HepG2 (cell line): Measurements from ENCODE around the gene GFAP. TPM values are rescaled to one million over a fixed set of nuclear protein-coding genes. Genes with fewer than 3 reads are reported as not detected.

ENCODE experiments used
- ATF1 ChIP-seq: IDR thresholded peaks from 2 replicates; pipeline ENCODE4 v1.6.1; 2016; ENCODE audit warnings: mild to moderate bottlenecking, control low read depth
- ATF3 ChIP-seq: sonication (generic); formaldehyde crosslinking; IDR thresholded peaks from 2 replicates; pipeline ENCODE4 v1.4.0; 2020; ENCODE audit warnings: missing genetic modification reagents
- CBX5 ChIP-seq: sonication (generic); formaldehyde crosslinking; IDR thresholded peaks from 2 replicates; pipeline ENCODE4 v1.4.0; 2020; ENCODE audit warnings: missing genetic modification reagents, borderline replicate concordance
- CERS6 ChIP-seq: sonication (generic); formaldehyde crosslinking; IDR thresholded peaks from 2 replicates; pipeline ENCODE4 v1.5.0; 2020; ENCODE audit warnings: missing genetic modification reagents
- ERF ChIP-seq: IDR thresholded peaks from 2 replicates; pipeline ENCODE4 v1.6.1; 2018; ENCODE audit warnings: missing biosample characterization, missing genetic modification reagents
- FOXP4 ChIP-seq: sonication (generic); formaldehyde crosslinking; IDR thresholded peaks from 2 replicates; pipeline ENCODE4 v1.4.0; 2020; ENCODE audit warnings: missing genetic modification reagents
- HCFC1 ChIP-seq: fragments of 150-350 bp; IDR thresholded peaks from 2 replicates; pipeline ENCODE4 v1.6.1; 2014; ENCODE audit warnings: low read depth, low read length
- HIVEP1 ChIP-seq: sonication (generic); formaldehyde crosslinking; IDR thresholded peaks from 2 replicates; pipeline ENCODE4 v1.4.0; 2020; ENCODE audit warnings: mild to moderate bottlenecking, missing genetic modification reagents
- HMGXB3 ChIP-seq: sonication (generic); formaldehyde crosslinking; IDR thresholded peaks from 2 replicates; pipeline ENCODE4 v1.4.0; 2020; ENCODE audit warnings: missing genetic modification reagents, borderline replicate concordance
- HNRNPLL ChIP-seq: fragments of 200-400 bp; formaldehyde crosslinking; IDR thresholded peaks from 2 replicates; pipeline ENCODE4 v1.6.1; 2017; ENCODE audit warnings: mild to moderate bottlenecking, low read depth, low read length; ENCODE audit not compliant: poor library complexity, severe bottlenecking
- MIER2 ChIP-seq: IDR thresholded peaks from 2 replicates; pipeline ENCODE4 v1.6.1; 2016; ENCODE audit warnings: missing biosample characterization, missing genetic modification reagents
- POLR2AphosphoS2 ChIP-seq: IDR thresholded peaks from 2 replicates; pipeline ENCODE4 v1.6.1; 2011; ENCODE audit warnings: low read depth, low read length, improper control_type of control experiment
- U2AF1 ChIP-seq: fragments of 200-400 bp; formaldehyde crosslinking; optimal IDR thresholded peaks from 2 replicates; pipeline ENCODE3; 2017; ENCODE audit warnings: mild to moderate bottlenecking, low read depth, low read length
- ZNF24 ChIP-seq: fragments of 450-650 bp; IDR thresholded peaks from 2 replicates; pipeline ENCODE4 v1.6.1; 2017; ENCODE audit warnings: antibody characterized with exemption, mild to moderate bottlenecking
- ZNF577 ChIP-seq: sonication (generic); formaldehyde crosslinking; IDR thresholded peaks from 2 replicates; pipeline ENCODE4 v1.4.0; 2020; ENCODE audit warnings: mild to moderate bottlenecking, low read depth, missing genetic modification reagents, borderline replicate concordance
- ZNF614 ChIP-seq: IDR thresholded peaks from 2 replicates; pipeline ENCODE4 v1.6.1; 2018; ENCODE audit warnings: missing biosample characterization, missing genetic modification reagents, inconsistent platforms, borderline replicate concordance
- ZNF766 ChIP-seq: sonication (generic); formaldehyde crosslinking; IDR thresholded peaks from 2 replicates; pipeline ENCODE4 v1.5.0; 2020; ENCODE audit warnings: missing genetic modification reagents, borderline replicate concordance
- ZNF782 ChIP-seq: sonication (generic); formaldehyde crosslinking; IDR thresholded peaks from 2 replicates; pipeline ENCODE4 v1.4.0; 2020; ENCODE audit warnings: missing genetic modification reagents, mild to moderate bottlenecking, borderline replicate concordance
- ZSCAN5A ChIP-seq: sonication (generic); formaldehyde crosslinking; IDR thresholded peaks from 2 replicates; pipeline ENCODE4 v1.8.0; 2022; ENCODE audit warnings: mild to moderate bottlenecking, missing genetic modification reagents, borderline replicate concordance
- polyA plus RNA-seq, 8 experiments: library from polyadenylated mRNA; depleted of rRNA in 3 of 8; stranded (reverse) in 7 of 8; unstranded in 1 of 8; fragments of >200 nt; fragmentation: Illumina TruSeq in 4 of 8; extraction: Trizol in 4 of 8; gene quantifications; 2 replicates each; pipeline versions ENCODE4 v1.2.1 to v1.2.3, GENCODE V29; 2011 to 2016; ENCODE audit warnings: low read depth in 4 of 8, missing spikeins in 1 of 8, mixed read lengths in 1 of 8; ENCODE audit not compliant: insufficient read depth in 1 of 8
- total RNA-seq, 5 experiments: library from RNA; depleted of rRNA; stranded (reverse); fragments of >200 nt; fragmentation: Illumina TruSeq; extraction: Trizol; gene quantifications; 2 replicates each; pipeline ENCODE4 v1.2.3, GENCODE V29; 2016; ENCODE audit warnings: low read depth in 1 of 5

Gene GFAP
- total and polyA plus RNA-seq, 2 of the 13 experiments (the other 11 are each of a cell fraction or from before 2014, with no cell fraction given), result 0.11 to 0.29 TPM

- TF ChIP-seq CERS6 (CRISPR knock-in tag) (no peak), ZNF782 (no peak), ZNF24 (no peak), ZNF577 (CRISPR knock-in tag) (no peak), HIVEP1 (CRISPR knock-in tag) (0 out of 2 replicates have a peak, but pooled peaks have one; percentile 19), ATF1 (CRISPR knock-in tag) (no peak), HNRNPLL (no peak), ERF (CRISPR knock-in tag) (no peak), MIER2 (no peak), ZNF766 (CRISPR knock-in tag) (no peak), HMGXB3 (CRISPR knock-in tag) (no peak), POLR2AphosphoS2 (no peak), FOXP4 (CRISPR knock-in tag) (no peak), ZSCAN5A (CRISPR knock-in tag) (no peak), ZNF614 (no peak), ATF3 (CRISPR knock-in tag) (no peak), CBX5 (CRISPR knock-in tag) (no peak), HCFC1 (no peak), U2AF1 (no peak)
These were observed 42.0 kb upstream of the GFAP start (continued) for GRCh38 chr17:44956998-44957981.
